Muscle layer of duodenum (tissue), 2 donors: Measurements from ENCODE around the gene ATG9A.

Experiments used
- H3K27ac ChIP-seq: one replicate; pipeline ENCODE4 v1.7.0; 2013; ENCODE audit warnings: mild to moderate bottlenecking, low read length
- H3K27me3 ChIP-seq: one replicate; pipeline ENCODE4 v1.7.0; 2013; ENCODE audit warnings: low read depth, mild to moderate bottlenecking, control low read depth, low read length
- H3K36me3 ChIP-seq, 2 donors: one replicate each; pipeline ENCODE4 v1.7.0; 2013; ENCODE audit warnings: low read length in 2 of 2, control low read depth in 1 of 2, mild to moderate bottlenecking in 1 of 2; ENCODE audit not compliant: insufficient read depth in 2 of 2, control insufficient read depth in 1 of 2
- H3K4me1 ChIP-seq, 2 donors: one replicate each; pipeline ENCODE4 v1.7.0; 2013; ENCODE audit warnings: low read length in 2 of 2, mild to moderate bottlenecking in 2 of 2, control low read depth in 1 of 2, moderate library complexity in 1 of 2; ENCODE audit not compliant: insufficient read depth in 2 of 2, control insufficient read depth in 1 of 2
- H3K4me3 ChIP-seq, 2 donors: one replicate each; pipeline ENCODE4 v1.7.0; 2013; ENCODE audit warnings: low read length in 2 of 2, low read depth in 1 of 2, mild to moderate bottlenecking in 1 of 2
- H3K9me3 ChIP-seq, 2 donors: one replicate each; pipeline ENCODE4 v1.7.0; 2013; ENCODE audit warnings: low read length in 2 of 2, control low read depth in 1 of 2, mild to moderate bottlenecking in 1 of 2; ENCODE audit not compliant: control insufficient read depth in 1 of 2
- donor health status: healthy.

The ATG9A gene

DNA sequence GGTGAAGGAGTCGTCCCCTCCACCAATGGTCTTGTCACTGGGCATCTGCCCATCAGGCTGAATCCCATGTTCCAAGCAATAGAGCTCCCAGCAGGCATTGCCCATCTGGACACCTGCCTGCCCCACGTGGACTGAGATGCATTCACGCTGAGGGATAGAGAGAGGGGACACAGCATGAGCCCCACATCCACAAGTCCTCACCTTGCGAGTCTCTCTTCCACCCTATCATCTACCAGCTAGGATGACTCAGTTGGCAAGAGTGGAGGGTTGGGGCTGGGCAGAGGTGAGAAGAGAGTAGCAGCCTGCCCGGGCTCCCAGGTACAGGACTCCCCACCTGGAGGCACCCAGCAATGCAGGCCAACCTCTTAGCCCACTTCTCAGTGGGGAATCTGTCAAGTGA, 22.6 kb upstream of the ATG9A start:
- peak overlapping the region in 1 of 2 donors; percentile 84 for H3K4me3 ChIP-seq
- no peaks in the 10 kb centered on the region for H3K27me3 ChIP-seq
- no peaks in the 10 kb centered on the region for H3K9me3 ChIP-seq
- peak overlapping the region; percentile 72 for H3K27ac ChIP-seq
- peaks cover 9 to 30% of the 10 kb centered on the region in 2 donors for H3K36me3 ChIP-seq
- H3K4me1 ChIP-seq, result peaks cover 18 to 31% of the 10 kb centered on the region in 2 donors

GRCh38 chr2:219251656-219252055, 22.2 kb upstream of the ATG9A start:
- Histone ChIP-seq H3K4me3 (peak overlapping the region in 1 of 2 donors; percentile 84), H3K27ac (no peak overlapping the region), H3K36me3 (peaks cover 13 to 34% of the 10 kb centered on the region in 2 donors), H3K4me1 (peaks cover 22 to 33% of the 10 kb centered on the region in 2 donors), H3K27me3 (no peaks in the 10 kb centered on the region), H3K9me3 (no peaks in the 10 kb centered on the region)

- peak overlapping the region; percentile 90 for H3K27ac ChIP-seq
- H3K9me3 ChIP-seq, result no peaks in the 10 kb centered on the region
- H3K4me1 ChIP-seq, result peaks cover 30 to 45% of the 10 kb centered on the region in 2 donors
- H3K4me3 ChIP-seq, result peak overlapping the region in 1 of 2 donors; percentile 2
- H3K27me3 ChIP-seq, result no peaks in the 10 kb centered on the region
- peaks cover 14 to 34% of the 10 kb centered on the region in 2 donors for H3K36me3 ChIP-seq
These were observed 20.8 kb upstream of the ATG9A start for GRCh38 chr2:219250049-219250781.

DNA sequence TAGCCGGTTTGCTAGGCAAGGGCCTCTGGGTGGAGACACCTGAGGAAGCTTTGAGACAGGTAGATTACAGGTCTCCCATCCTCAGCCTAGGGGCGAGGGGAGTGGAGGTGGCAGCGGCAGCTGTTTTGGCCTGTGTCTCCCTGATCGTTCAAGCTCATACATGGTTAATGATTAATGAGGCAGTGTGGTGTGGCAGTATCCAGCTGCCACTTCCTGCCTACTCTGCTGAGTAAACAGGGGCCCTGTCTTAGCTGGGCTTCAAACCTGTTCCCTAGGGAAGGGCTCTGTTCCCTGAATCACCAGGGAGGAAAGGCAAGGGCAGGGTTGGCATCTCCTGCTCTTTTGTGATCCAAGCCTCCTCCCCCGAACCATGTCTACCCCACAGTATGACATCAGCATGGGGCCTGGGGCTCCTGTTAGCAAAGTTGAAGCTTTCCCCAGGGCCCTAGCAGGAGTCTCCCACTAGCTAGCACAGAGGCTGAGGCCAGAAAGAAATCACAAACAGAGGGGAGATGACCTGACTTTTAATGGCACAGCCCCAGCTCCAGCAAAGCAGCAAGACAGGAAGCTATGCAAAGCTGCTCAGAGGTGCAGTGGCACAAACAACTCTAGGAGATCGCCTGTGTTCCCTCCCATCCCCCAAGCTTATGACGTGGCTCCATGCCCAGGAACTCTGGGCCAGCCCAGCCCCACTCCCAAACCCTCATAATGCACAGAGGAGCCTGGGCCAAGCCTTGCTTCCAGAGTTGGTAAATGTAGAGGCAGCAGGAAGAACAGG, 20.0 kb upstream of the ATG9A start:
- Histone ChIP-seq H3K4me1 (peaks cover 30 to 52% of the 10 kb centered on the region in 2 donors), H3K4me3 (peak overlapping the region in 1 of 2 donors; percentile 2), H3K36me3 (peaks cover 14 to 34% of the 10 kb centered on the region in 2 donors)

GRCh38 chr2:219248845-219249202, 19.4 kb upstream of the ATG9A start:
- peaks cover 14 to 34% of the 10 kb centered on the region in 2 donors for H3K36me3 ChIP-seq
- peak overlapping the region in 1 of 2 donors; percentile 2 for H3K4me3 ChIP-seq
- peak overlapping the region; percentile 90 for H3K27ac ChIP-seq
- no peaks in the 10 kb centered on the region for H3K27me3 ChIP-seq
- no peaks in the 10 kb centered on the region for H3K9me3 ChIP-seq
- H3K4me1 ChIP-seq, result peaks cover 30 to 56% of the 10 kb centered on the region in 2 donors

More for the DNA sequence above, 20.0 kb upstream of the ATG9A start:
- no peaks in the 10 kb centered on the region for H3K9me3 ChIP-seq
- H3K27me3 ChIP-seq, result no peaks in the 10 kb centered on the region
- H3K27ac ChIP-seq, result peak overlapping the region; percentile 90

GRCh38 chr2:219247678-219248642, 18.5 kb upstream of the ATG9A start:
- H3K27ac ChIP-seq, result peak overlapping the region; percentile 90
- H3K36me3 ChIP-seq, result peaks cover 14 to 34% of the 10 kb centered on the region in 2 donors
- no peaks in the 10 kb centered on the region for H3K27me3 ChIP-seq
- no peaks in the 10 kb centered on the region for H3K9me3 ChIP-seq
- H3K4me3 ChIP-seq, result no peak overlapping the region
- peaks cover 30 to 56% of the 10 kb centered on the region in 2 donors for H3K4me1 ChIP-seq

GRCh38 chr2:219246559-219246958, 17.1 kb upstream of the ATG9A start:
- peaks cover 14 to 34% of the 10 kb centered on the region in 2 donors for H3K36me3 ChIP-seq
- H3K4me3 ChIP-seq, result peak overlapping the region in 1 of 2 donors; percentile 87
- H3K9me3 ChIP-seq, result no peaks in the 10 kb centered on the region
- no peak overlapping the region for H3K27ac ChIP-seq
- peaks cover 30 to 51% of the 10 kb centered on the region in 2 donors for H3K4me1 ChIP-seq
- no peaks in the 10 kb centered on the region for H3K27me3 ChIP-seq

- Histone ChIP-seq H3K4me1 (peaks cover 30 to 51% of the 10 kb centered on the region in 2 donors), H3K27ac (peak overlapping the region; percentile 95), H3K4me3 (peak overlapping the region; percentile 83 to 87), H3K36me3 (peaks cover 14 to 31% of the 10 kb centered on the region in 2 donors), H3K27me3 (no peaks in the 10 kb centered on the region), H3K9me3 (no peaks in the 10 kb centered on the region)
These were observed 16.4 kb upstream of the ATG9A start for GRCh38 chr2:219245899-219246230.

DNA sequence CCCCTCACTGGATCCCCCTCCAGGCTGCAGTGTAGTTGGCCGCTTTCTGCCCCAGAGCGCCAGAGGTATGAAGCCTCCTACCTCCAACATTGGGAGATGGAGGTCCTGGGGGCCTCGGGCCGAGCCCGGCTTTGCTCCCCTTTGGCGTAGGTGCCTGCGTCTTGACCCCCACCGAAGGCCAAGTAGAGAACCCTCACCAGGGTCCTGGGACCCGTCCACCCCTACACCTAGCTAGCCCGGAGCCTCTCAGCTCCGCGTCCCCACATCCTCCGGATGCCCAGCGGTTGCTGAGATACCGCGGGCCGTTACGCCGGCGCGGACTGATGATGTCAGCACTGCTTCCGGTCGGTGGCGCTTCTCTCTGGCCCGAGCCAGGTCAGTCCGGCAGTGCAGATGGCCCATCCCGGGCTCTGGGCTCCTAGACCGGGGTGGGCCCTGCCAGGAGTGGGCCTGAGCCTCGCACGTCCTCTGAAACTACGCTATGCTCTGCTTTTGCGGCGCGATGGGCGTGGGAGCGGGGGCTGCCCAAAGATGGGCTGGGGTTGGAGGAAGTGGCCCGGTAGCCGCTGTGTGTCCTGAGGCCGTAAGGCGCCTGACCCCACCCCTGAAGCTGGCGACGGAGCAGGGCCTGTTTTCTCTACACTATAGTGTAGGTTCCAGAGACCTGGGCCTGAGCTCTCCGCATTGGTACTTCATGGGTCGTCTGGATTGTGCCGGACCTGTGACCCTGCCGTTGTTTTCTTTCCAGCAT, 15.9 kb upstream of the ATG9A start, which contains the start of the genes GLB1L and STK16:
GLB1L (minus strand) TSS at position 297 of the 751 bp plus-strand sequence. CDS start 1,871 bp downstream, outside the sequence.
STK16 (plus strand) TSS at position 332 of the 751 bp plus-strand sequence. CDS start 521 bp downstream, outside the sequence.
- H3K9me3 ChIP-seq, result no peaks in the 10 kb centered on the region
- H3K4me1 ChIP-seq, result peaks cover 29 to 47% of the 10 kb centered on the region in 2 donors
- peaks cover 14 to 28% of the 10 kb centered on the region in 2 donors for H3K36me3 ChIP-seq
- H3K27ac ChIP-seq, result peak within 1 kb of the TSS; percentile 95
- peak within 1 kb of the TSS; percentile 83 to 87 for H3K4me3 ChIP-seq
- no peaks in the 10 kb centered on the region for H3K27me3 ChIP-seq

DNA sequence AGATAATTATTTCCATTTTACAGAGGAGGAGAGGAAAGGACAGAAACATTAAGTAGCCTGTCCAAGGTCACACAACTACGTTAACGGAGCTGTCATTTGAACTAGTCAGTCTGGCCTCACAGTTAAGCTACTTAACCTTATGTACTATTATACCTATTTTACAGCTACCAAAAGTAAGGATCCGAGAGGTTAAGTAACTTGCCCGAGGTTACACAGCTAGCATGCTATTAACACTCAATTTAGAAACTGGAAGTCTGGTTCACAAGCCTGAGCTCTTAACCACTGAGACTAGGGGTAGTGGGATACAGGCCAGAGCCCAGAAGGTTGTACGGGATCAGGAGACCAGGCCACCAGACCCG, 15.3 kb upstream of the ATG9A start:
- peak overlapping the region; percentile 95 for H3K27ac ChIP-seq
- peaks cover 23 to 42% of the 10 kb centered on the region in 2 donors for H3K4me1 ChIP-seq

More for the DNA sequence above, 15.3 kb upstream of the ATG9A start:
- Histone ChIP-seq H3K9me3 (no peaks in the 10 kb centered on the region), H3K36me3 (peaks cover 14 to 28% of the 10 kb centered on the region in 2 donors), H3K4me3 (peak overlapping the region; percentile 83 to 87), H3K27me3 (no peaks in the 10 kb centered on the region)
